H1 (cell line): ENCODE results near the gene SMARCB1. TPM values are rescaled to one million over a fixed set of nuclear protein-coding genes. Genes with fewer than 3 reads are reported as not detected.

Source experiments
- TAF7 ChIP-seq: optimal IDR thresholded peaks from 2 replicates; pipeline ENCODE3; 2011; ENCODE audit warnings: low read depth, mild to moderate bottlenecking, inconsistent platforms, low read length, moderate library complexity, borderline replicate concordance
- polyA plus RNA-seq, 7 experiments: library from polyadenylated mRNA; depleted of rRNA in 3 of 7; stranded (reverse) in 5 of 7; unstranded in 2 of 7; fragments of >200 nt in 5 of 7; fragments of 200-250 nt in 2 of 7; gene quantifications; 1 replicate in 5 of 7; 2 replicates in 1 of 7; 4 replicates in 1 of 7; pipeline versions ENCODE4 v1.2.1 to v1.2.3, GENCODE V29; 2011 to 2013; ENCODE audit warnings: missing spikeins in 2 of 7, mixed read lengths in 2 of 7
- total RNA-seq: library from RNA; stranded (reverse); fragmentation: NEBNext Ultra II Directional; extraction: Animal tissue kit (Norgen Biotek cat#: 25700); gene quantifications from 2 replicates; pipeline ENCODE4 v1.2.1, GENCODE V29; 2021
- TF ChIP-seq, protein P1 (sequence below): fragments of 300-600 bp; sonication (generic); IDR thresholded peaks from 2 replicates; pipeline ENCODE4 v1.7.1; 2012; ENCODE audit warnings: low read length, moderate library complexity, mild to moderate bottlenecking, inconsistent platforms; ENCODE audit not compliant: insufficient replicate concordance

SMARCB1 gene
- total and polyA plus RNA-seq, 2 of the 8 experiments (the other 6 are each of a cell fraction or from before 2014, with no cell fraction given) = 116 to 145 TPM

DNA sequence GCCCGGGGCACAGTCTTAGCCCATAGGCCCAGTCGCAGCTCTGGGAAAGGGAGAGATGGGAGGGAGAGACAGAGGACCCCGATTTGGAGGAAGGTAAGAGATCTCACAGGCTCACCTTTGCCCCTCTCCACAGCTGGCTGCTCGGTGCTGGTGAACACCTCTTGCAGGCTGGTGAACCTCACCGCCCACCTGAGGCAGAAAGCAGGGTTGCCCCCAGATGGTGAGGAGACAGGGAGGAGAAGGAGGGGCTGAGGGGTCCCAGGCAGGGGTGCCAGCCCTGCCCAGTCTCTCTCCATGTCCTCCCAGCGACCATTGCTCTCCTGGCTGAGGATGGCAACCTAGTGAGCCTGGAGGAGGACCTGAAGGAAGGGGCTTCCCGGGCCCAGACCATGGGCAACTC, 22.8 kb upstream of the SMARCB1 start (continued):
- TF ChIP-seq, protein P1, sequence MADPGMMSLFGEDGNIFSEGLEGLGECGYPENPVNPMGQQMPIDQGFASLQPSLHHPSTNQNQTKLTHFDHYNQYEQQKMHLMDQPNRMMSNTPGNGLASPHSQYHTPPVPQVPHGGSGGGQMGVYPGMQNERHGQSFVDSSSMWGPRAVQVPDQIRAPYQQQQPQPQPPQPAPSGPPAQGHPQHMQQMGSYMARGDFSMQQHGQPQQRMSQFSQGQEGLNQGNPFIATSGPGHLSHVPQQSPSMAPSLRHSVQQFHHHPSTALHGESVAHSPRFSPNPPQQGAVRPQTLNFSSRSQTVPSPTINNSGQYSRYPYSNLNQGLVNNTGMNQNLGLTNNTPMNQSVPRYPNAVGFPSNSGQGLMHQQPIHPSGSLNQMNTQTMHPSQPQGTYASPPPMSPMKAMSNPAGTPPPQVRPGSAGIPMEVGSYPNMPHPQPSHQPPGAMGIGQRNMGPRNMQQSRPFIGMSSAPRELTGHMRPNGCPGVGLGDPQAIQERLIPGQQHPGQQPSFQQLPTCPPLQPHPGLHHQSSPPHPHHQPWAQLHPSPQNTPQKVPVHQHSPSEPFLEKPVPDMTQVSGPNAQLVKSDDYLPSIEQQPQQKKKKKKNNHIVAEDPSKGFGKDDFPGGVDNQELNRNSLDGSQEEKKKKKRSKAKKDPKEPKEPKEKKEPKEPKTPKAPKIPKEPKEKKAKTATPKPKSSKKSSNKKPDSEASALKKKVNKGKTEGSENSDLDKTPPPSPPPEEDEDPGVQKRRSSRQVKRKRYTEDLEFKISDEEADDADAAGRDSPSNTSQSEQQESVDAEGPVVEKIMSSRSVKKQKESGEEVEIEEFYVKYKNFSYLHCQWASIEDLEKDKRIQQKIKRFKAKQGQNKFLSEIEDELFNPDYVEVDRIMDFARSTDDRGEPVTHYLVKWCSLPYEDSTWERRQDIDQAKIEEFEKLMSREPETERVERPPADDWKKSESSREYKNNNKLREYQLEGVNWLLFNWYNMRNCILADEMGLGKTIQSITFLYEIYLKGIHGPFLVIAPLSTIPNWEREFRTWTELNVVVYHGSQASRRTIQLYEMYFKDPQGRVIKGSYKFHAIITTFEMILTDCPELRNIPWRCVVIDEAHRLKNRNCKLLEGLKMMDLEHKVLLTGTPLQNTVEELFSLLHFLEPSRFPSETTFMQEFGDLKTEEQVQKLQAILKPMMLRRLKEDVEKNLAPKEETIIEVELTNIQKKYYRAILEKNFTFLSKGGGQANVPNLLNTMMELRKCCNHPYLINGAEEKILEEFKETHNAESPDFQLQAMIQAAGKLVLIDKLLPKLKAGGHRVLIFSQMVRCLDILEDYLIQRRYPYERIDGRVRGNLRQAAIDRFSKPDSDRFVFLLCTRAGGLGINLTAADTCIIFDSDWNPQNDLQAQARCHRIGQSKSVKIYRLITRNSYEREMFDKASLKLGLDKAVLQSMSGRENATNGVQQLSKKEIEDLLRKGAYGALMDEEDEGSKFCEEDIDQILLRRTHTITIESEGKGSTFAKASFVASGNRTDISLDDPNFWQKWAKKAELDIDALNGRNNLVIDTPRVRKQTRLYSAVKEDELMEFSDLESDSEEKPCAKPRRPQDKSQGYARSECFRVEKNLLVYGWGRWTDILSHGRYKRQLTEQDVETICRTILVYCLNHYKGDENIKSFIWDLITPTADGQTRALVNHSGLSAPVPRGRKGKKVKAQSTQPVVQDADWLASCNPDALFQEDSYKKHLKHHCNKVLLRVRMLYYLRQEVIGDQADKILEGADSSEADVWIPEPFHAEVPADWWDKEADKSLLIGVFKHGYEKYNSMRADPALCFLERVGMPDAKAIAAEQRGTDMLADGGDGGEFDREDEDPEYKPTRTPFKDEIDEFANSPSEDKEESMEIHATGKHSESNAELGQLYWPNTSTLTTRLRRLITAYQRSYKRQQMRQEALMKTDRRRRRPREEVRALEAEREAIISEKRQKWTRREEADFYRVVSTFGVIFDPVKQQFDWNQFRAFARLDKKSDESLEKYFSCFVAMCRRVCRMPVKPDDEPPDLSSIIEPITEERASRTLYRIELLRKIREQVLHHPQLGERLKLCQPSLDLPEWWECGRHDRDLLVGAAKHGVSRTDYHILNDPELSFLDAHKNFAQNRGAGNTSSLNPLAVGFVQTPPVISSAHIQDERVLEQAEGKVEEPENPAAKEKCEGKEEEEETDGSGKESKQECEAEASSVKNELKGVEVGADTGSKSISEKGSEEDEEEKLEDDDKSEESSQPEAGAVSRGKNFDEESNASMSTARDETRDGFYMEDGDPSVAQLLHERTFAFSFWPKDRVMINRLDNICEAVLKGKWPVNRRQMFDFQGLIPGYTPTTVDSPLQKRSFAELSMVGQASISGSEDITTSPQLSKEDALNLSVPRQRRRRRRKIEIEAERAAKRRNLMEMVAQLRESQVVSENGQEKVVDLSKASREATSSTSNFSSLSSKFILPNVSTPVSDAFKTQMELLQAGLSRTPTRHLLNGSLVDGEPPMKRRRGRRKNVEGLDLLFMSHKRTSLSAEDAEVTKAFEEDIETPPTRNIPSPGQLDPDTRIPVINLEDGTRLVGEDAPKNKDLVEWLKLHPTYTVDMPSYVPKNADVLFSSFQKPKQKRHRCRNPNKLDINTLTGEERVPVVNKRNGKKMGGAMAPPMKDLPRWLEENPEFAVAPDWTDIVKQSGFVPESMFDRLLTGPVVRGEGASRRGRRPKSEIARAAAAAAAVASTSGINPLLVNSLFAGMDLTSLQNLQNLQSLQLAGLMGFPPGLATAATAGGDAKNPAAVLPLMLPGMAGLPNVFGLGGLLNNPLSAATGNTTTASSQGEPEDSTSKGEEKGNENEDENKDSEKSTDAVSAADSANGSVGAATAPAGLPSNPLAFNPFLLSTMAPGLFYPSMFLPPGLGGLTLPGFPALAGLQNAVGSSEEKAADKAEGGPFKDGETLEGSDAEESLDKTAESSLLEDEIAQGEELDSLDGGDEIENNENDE = no peak
- TF ChIP-seq TAF7 = no peak
